Measurements from ENCODE around the gene KREMEN1. TPM values are rescaled to one million over a fixed set of nuclear protein-coding genes. Genes with fewer than 3 reads are reported as not detected.

The KREMEN1 gene
- polyA plus RNA-seq, 10 donors = 59.9 to 97.7 (median 82.0) TPM

Other genes starting within 250 kb of the KREMEN1 start
- 10 to 100 TPM in 2 of 10 donors, 1 to 10 TPM in 8; 7.6 to 11.3 (median 9.0) TPM for gene ZNRF3, start 189.5 kb upstream of the KREMEN1 start, polyA plus RNA-seq (ENCODE audit: insufficient read length in 10 of 10)
- gene C22orf31, start 11.2 kb upstream of the KREMEN1 start, polyA plus RNA-seq (ENCODE audit: insufficient read length in 10 of 10) = 1 to 10 TPM; 1.1 to 2.4 (median 1.6) TPM
- 10 to 100 TPM in 1 of 10 donors, 1 to 10 TPM in 9; 5.5 to 10.7 (median 6.5) TPM for gene EMID1, start 132.9 kb downstream of the KREMEN1 start, polyA plus RNA-seq (ENCODE audit: insufficient read length in 10 of 10)
- gene RHBDD3, start 194.9 kb downstream of the KREMEN1 start, polyA plus RNA-seq (ENCODE audit: insufficient read length in 10 of 10) = 10 to 100 TPM; 18.1 to 25.4 (median 21.7) TPM
- gene EWSR1, start 195.2 kb downstream of the KREMEN1 start, polyA plus RNA-seq (ENCODE audit: insufficient read length in 10 of 10) = 100 to 1,000 TPM; 133 to 217 (median 165) TPM
- 10 to 100 TPM in 6 of 10 donors, 1 to 10 TPM in 4; 8.1 to 15.9 (median 11.9) TPM for gene GAS2L1, start 233.6 kb downstream of the KREMEN1 start, polyA plus RNA-seq (ENCODE audit: insufficient read length in 10 of 10)
- gene RASL10A, start 242.7 kb downstream of the KREMEN1 start, polyA plus RNA-seq (ENCODE audit: insufficient read length in 10 of 10) = 1 to 10 TPM; 1.2 to 3.1 (median 2.3) TPM

Data from muscle of back (tissue), 10 donors.